SK-N-MC (cell line): ENCODE results near the gene ERP27.

Experiments used
- EZH2 ChIP-seq: fragments of 200-600 bp; sonication (generic); IDR thresholded peaks from one replicate; pipeline ENCODE4 v1.6.1; 2017; ENCODE audit warnings: antibody characterized with exemption
- FOXP2 ChIP-seq: optimal IDR thresholded peaks from 2 replicates; pipeline ENCODE3; 2011; ENCODE audit warnings: mild to moderate bottlenecking, moderate library complexity; ENCODE audit not compliant: insufficient read depth; ENCODE audit errors: extremely low read length, control extremely low read depth
- POLR2AphosphoS5 ChIP-seq: IDR thresholded peaks from 2 replicates; pipeline ENCODE4 v1.6.1; 2012; ENCODE audit warnings: mild to moderate bottlenecking, low read depth, low read length, borderline replicate concordance

- no peak for TF ChIP-seq EZH2
- no peak for TF ChIP-seq POLR2AphosphoS5
- no peak for TF ChIP-seq FOXP2
Observed at GRCh38 chr12:14906114-14906513, 32.2 kb downstream of the ERP27 start.
